Stimulated activated naive CD8-positive, alpha-beta T cell treated with anti-CD3 and anti-CD28 coated beads, Interleukin-15, Interleukin-2, amounts not matched to agents 100 ng/mL and 50 ng/mL, for 24 hours (primary cell): ENCODE data around the gene PPP1R13B.
"Not testable (repeated sequence)": the region's sequence is repeated elsewhere in the genome, so short reads cannot be mapped to it uniquely, and the experiment has no call there.

Experiments used
- H3K27ac Mint-ChIP-seq: one replicate; pipeline ENCODE4 v1.8.0; 2021; ENCODE audit warnings: mild to moderate bottlenecking, mixed read lengths
- H3K27me3 Mint-ChIP-seq: one replicate; pipeline ENCODE4 v1.8.0; 2021; ENCODE audit warnings: mixed read lengths
- H3K36me3 Mint-ChIP-seq: one replicate; pipeline ENCODE4 v1.8.0; 2021; ENCODE audit warnings: low read depth, mixed read lengths
- H3K4me1 Mint-ChIP-seq: one replicate; pipeline ENCODE4 v1.8.0; 2021; ENCODE audit warnings: low read depth, mixed read lengths
- H3K4me3 Mint-ChIP-seq: one replicate; pipeline ENCODE4 v1.8.0; 2021; ENCODE audit warnings: mild to moderate bottlenecking, mixed read lengths
- H3K9me3 Mint-ChIP-seq: one replicate; pipeline ENCODE4 v1.8.0; 2021; ENCODE audit warnings: mixed read lengths

PPP1R13B gene

GRCh38 chr14:103847451-103848174 is at the start of gene PPP1R13B:
PPP1R13B (minus strand) TSS chr14:103847575; CDS start chr14:103847307, 268 bp downstream.
- Mint-ChIP-seq H3K27me3 (peaks cover 11% of the 10 kb centered on the region), H3K36me3 (peaks cover 5% of the 10 kb centered on the region), H3K9me3 (no peaks in the 10 kb centered on the region), H3K27ac (peak within 1 kb of the TSS; percentile 75), H3K4me1 (peaks cover 15% of the 10 kb centered on the region), H3K4me3 (peak within 1 kb of the TSS; percentile 89)

- Mint-ChIP-seq H3K9me3 (no peaks in the 10 kb centered on the region), H3K4me3 (no peak overlapping the region), H3K27ac (peak overlapping the region; percentile 10), H3K4me1 (peaks cover 3% of the 10 kb centered on the region), H3K36me3 (no peaks in the 10 kb centered on the region), H3K27me3 (no peaks in the 10 kb centered on the region)
Observed at GRCh38 chr14:103896578-103896977, 49.2 kb upstream of the PPP1R13B start.

GRCh38 chr14:103894723-103895059 is 47.3 kb upstream of the PPP1R13B start:
- no peaks in the 10 kb centered on the region for H3K36me3 Mint-ChIP-seq
- no peak overlapping the region for H3K4me3 Mint-ChIP-seq
- H3K27me3 Mint-ChIP-seq: no peaks in the 10 kb centered on the region
- H3K4me1 Mint-ChIP-seq: no peaks in the 10 kb centered on the region
- H3K27ac Mint-ChIP-seq: no peak overlapping the region
- no peaks in the 10 kb centered on the region for H3K9me3 Mint-ChIP-seq

- no peaks in the 10 kb centered on the region for H3K27me3 Mint-ChIP-seq
- H3K9me3 Mint-ChIP-seq: no peaks in the 10 kb centered on the region
- H3K4me1 Mint-ChIP-seq: no peaks in the 10 kb centered on the region
- no peak overlapping the region for H3K4me3 Mint-ChIP-seq
- no peak overlapping the region for H3K27ac Mint-ChIP-seq
- H3K36me3 Mint-ChIP-seq: no peaks in the 10 kb centered on the region
Observed at GRCh38 chr14:103894034-103894722, 46.8 kb upstream of the PPP1R13B start.

GRCh38 chr14:103892247-103892646 is 44.9 kb upstream of the PPP1R13B start:
- H3K4me1 Mint-ChIP-seq: no peaks in the 10 kb centered on the region
- H3K9me3 Mint-ChIP-seq: no peaks in the 10 kb centered on the region
- H3K4me3 Mint-ChIP-seq: no peak overlapping the region
- H3K27ac Mint-ChIP-seq: no peak overlapping the region
- no peaks in the 10 kb centered on the region for H3K27me3 Mint-ChIP-seq
- no peaks in the 10 kb centered on the region for H3K36me3 Mint-ChIP-seq

- H3K4me3 Mint-ChIP-seq: no peak overlapping the region
- H3K27ac Mint-ChIP-seq: no peak overlapping the region
- H3K9me3 Mint-ChIP-seq: no peaks in the 10 kb centered on the region
- no peaks in the 10 kb centered on the region for H3K27me3 Mint-ChIP-seq
- H3K36me3 Mint-ChIP-seq: no peaks in the 10 kb centered on the region
- no peaks in the 10 kb centered on the region for H3K4me1 Mint-ChIP-seq
Observed at GRCh38 chr14:103891667-103892215, 44.4 kb upstream of the PPP1R13B start.

- Mint-ChIP-seq H3K9me3 (no peaks in the 10 kb centered on the region), H3K4me3 (no peak overlapping the region), H3K27ac (no peak overlapping the region)
Observed at GRCh38 chr14:103890821-103891666, 43.7 kb upstream of the PPP1R13B start.

GRCh38 chr14:103890052-103890371 is 42.6 kb upstream of the PPP1R13B start:
- no peaks in the 10 kb centered on the region for H3K27me3 Mint-ChIP-seq
- H3K27ac Mint-ChIP-seq: no peak overlapping the region
- no peaks in the 10 kb centered on the region for H3K4me1 Mint-ChIP-seq
- no peaks in the 10 kb centered on the region for H3K9me3 Mint-ChIP-seq
- H3K36me3 Mint-ChIP-seq: no peaks in the 10 kb centered on the region
- no peak overlapping the region for H3K4me3 Mint-ChIP-seq

More at GRCh38 chr14:103890821-103891666, 43.7 kb upstream of the PPP1R13B start:
- no peaks in the 10 kb centered on the region for H3K4me1 Mint-ChIP-seq
- H3K27me3 Mint-ChIP-seq: no peaks in the 10 kb centered on the region
- no peaks in the 10 kb centered on the region for H3K36me3 Mint-ChIP-seq

GRCh38 chr14:103889313-103890051 is 42.1 kb upstream of the PPP1R13B start:
- no peak overlapping the region for H3K4me3 Mint-ChIP-seq
- H3K4me1 Mint-ChIP-seq: no peaks in the 10 kb centered on the region
- H3K9me3 Mint-ChIP-seq: no peaks in the 10 kb centered on the region
- H3K27me3 Mint-ChIP-seq: no peaks in the 10 kb centered on the region
- no peaks in the 10 kb centered on the region for H3K36me3 Mint-ChIP-seq
- H3K27ac Mint-ChIP-seq: no peak overlapping the region

GRCh38 chr14:103889002-103889312 is 41.6 kb upstream of the PPP1R13B start:
- H3K27ac Mint-ChIP-seq, H3K27me3 Mint-ChIP-seq, H3K9me3 Mint-ChIP-seq, H3K36me3 Mint-ChIP-seq, H3K4me3 Mint-ChIP-seq, H3K4me1 Mint-ChIP-seq: not testable (repeated sequence)

- Mint-ChIP-seq H3K4me1 (no peaks in the 10 kb centered on the region), H3K36me3 (no peaks in the 10 kb centered on the region), H3K9me3 (no peaks in the 10 kb centered on the region), H3K4me3 (no peak overlapping the region), H3K27ac (no peak overlapping the region), H3K27me3 (no peaks in the 10 kb centered on the region)
Observed at GRCh38 chr14:103887557-103888115, 40.3 kb upstream of the PPP1R13B start.

- Mint-ChIP-seq H3K27ac (no peak overlapping the region), H3K9me3 (no peaks in the 10 kb centered on the region), H3K36me3 (no peaks in the 10 kb centered on the region), H3K27me3 (no peaks in the 10 kb centered on the region), H3K4me3 (no peak overlapping the region), H3K4me1 (no peaks in the 10 kb centered on the region)
Observed at GRCh38 chr14:103887170-103887501, 39.8 kb upstream of the PPP1R13B start.

- no peaks in the 10 kb centered on the region for H3K4me1 Mint-ChIP-seq
- H3K27ac Mint-ChIP-seq: no peak overlapping the region
- H3K36me3 Mint-ChIP-seq: no peaks in the 10 kb centered on the region
- H3K4me3 Mint-ChIP-seq: no peak overlapping the region
- no peaks in the 10 kb centered on the region for H3K27me3 Mint-ChIP-seq
- H3K9me3 Mint-ChIP-seq: no peaks in the 10 kb centered on the region
Observed at GRCh38 chr14:103886304-103887169, 39.2 kb upstream of the PPP1R13B start.

- Mint-ChIP-seq H3K4me1 (peaks cover 5% of the 10 kb centered on the region), H3K4me3 (no peak overlapping the region), H3K9me3 (no peaks in the 10 kb centered on the region), H3K27me3 (peaks cover 2% of the 10 kb centered on the region), H3K36me3 (no peaks in the 10 kb centered on the region), H3K27ac (no peak overlapping the region)
Observed at GRCh38 chr14:103885509-103885932, 38.1 kb upstream of the PPP1R13B start.
